GM18520 (cell line): ENCODE results near the gene ARL13B.
"Not testable (repeated sequence)": the region's sequence is repeated elsewhere in the genome, so short reads cannot be mapped to it uniquely, and the experiment has no call there.

Experiments
- ATAC-seq: cut with Tn5 transposase; IDR thresholded peaks from one replicate; pipeline ENCODE4 v1.9.1; 2021; ENCODE audit not compliant: unreplicated experiment

ARL13B gene

GRCh38 chr3:93994056-93994455 lies 14.1 kb downstream of the ARL13B start:
- ATAC-seq: no peak

GRCh38 chr3:94001191-94001590 lies 21.2 kb downstream of the ARL13B start:
- ATAC-seq: no peak

- no peak for ATAC-seq
Measured at GRCh38 chr3:94001827-94002495, 22.0 kb downstream of the ARL13B start.

GRCh38 chr3:94004301-94004910 lies 24.5 kb downstream of the ARL13B start:
- ATAC-seq: peak; percentile 86

GRCh38 chr3:94008253-94008652 lies 28.3 kb downstream of the ARL13B start:
- no peak for ATAC-seq

- ATAC-seq: no peak
Measured at GRCh38 chr3:94009608-94010007, 29.7 kb downstream of the ARL13B start.

GRCh38 chr3:94011233-94011711 lies 31.3 kb downstream of the ARL13B start:
- no peak for ATAC-seq

GRCh38 chr3:94012185-94012584 lies 32.2 kb downstream of the ARL13B start:
- no peak for ATAC-seq

GRCh38 chr3:94015025-94015424 lies 35.1 kb downstream of the ARL13B start:
- ATAC-seq: no peak

- no peak for ATAC-seq
Measured at GRCh38 chr3:94019659-94020058, 39.7 kb downstream of the ARL13B start.

- no peak for ATAC-seq
Measured at GRCh38 chr3:94020293-94020692, 40.3 kb downstream of the ARL13B start.

GRCh38 chr3:94024385-94024784 lies 44.4 kb downstream of the ARL13B start:
- ATAC-seq: no peak

- no peak for ATAC-seq
Measured at GRCh38 chr3:94026623-94027022, 46.7 kb downstream of the ARL13B start.

GRCh38 chr3:94028093-94028837 lies 48.3 kb downstream of the ARL13B start, which contains the start of gene STX19:
TSS of gene STX19 (minus strand) at chr3:94028597. CDS start at chr3:94015269, 13,328 bp downstream.
- no peak for ATAC-seq

GRCh38 chr3:94036909-94037507 lies 57.1 kb downstream of the ARL13B start:
- ATAC-seq: no peak

GRCh38 chr3:94043285-94043684 lies 63.3 kb downstream of the ARL13B start:
- ATAC-seq: no peak

GRCh38 chr3:94044100-94044936 lies 64.4 kb downstream of the ARL13B start:
- not testable (repeated sequence) for ATAC-seq

GRCh38 chr3:94046533-94046932 lies 66.6 kb downstream of the ARL13B start:
- ATAC-seq: no peak

- no peak for ATAC-seq
Measured at GRCh38 chr3:94049267-94049666, 69.3 kb downstream of the ARL13B start.

- no peak for ATAC-seq
Measured at GRCh38 chr3:94050546-94050945, 70.6 kb downstream of the ARL13B start.

- no peak for ATAC-seq
Measured at GRCh38 chr3:94061297-94061696, 81.3 kb downstream of the ARL13B start.
